ENCODE results near the gene UBE2M. TPM values are rescaled to one million over a fixed set of nuclear protein-coding genes. Genes with fewer than 3 reads are reported as not detected.
A peak's percentile ranks its signal among the peaks of the same experiment; 100 is the strongest.

UBE2M gene
- 69.4 TPM for total RNA-seq
- long read RNA-seq, partial matches to known transcripts = 0 of 1 reads
- long read RNA-seq, other reads (novel, unspliced or antisense) = 0 of 1 reads

- no peak for DNase-seq (ENCODE audit: low spot score)
Measured at GRCh38 chr19:58558066-58558622, at the start of gene UBE2M. Gene UBE2M, minus strand, starts transcription at chr19:58558611. Its CDS starts 230 bp downstream, at chr19:58558381.

GRCh38 chr19:58607213-58607612 lies 48.8 kb upstream of the UBE2M start:
- DNase-seq (ENCODE audit: low spot score) = peak; percentile 76

GRCh38 chr19:58606251-58606896 lies 48.0 kb upstream of the UBE2M start:
- DNase-seq (ENCODE audit: low spot score) = peak; percentile 59

- peak; percentile 78 for DNase-seq (ENCODE audit: low spot score)
Measured at GRCh38 chr19:58586133-58586765, 27.8 kb upstream of the UBE2M start.

GRCh38 chr19:58585442-58586132 lies 27.2 kb upstream of the UBE2M start:
- no peak for DNase-seq (ENCODE audit: low spot score)

- DNase-seq (ENCODE audit: low spot score) = no peak
Measured at GRCh38 chr19:58584498-58585441, 26.4 kb upstream of the UBE2M start.

- peak; percentile 82 for DNase-seq (ENCODE audit: low spot score)
Measured at GRCh38 chr19:58582985-58583384, 24.6 kb upstream of the UBE2M start.

- peak; percentile 93 for DNase-seq (ENCODE audit: low spot score)
Measured at GRCh38 chr19:58581227-58582141, 23.1 kb upstream of the UBE2M start.

GRCh38 chr19:58579473-58580142 lies 21.2 kb upstream of the UBE2M start:
- DNase-seq (ENCODE audit: low spot score) = no peak

GRCh38 chr19:58578012-58578925 lies 19.9 kb upstream of the UBE2M start:
- DNase-seq (ENCODE audit: low spot score) = peak; percentile 85

GRCh38 chr19:58577581-58577980 lies 19.2 kb upstream of the UBE2M start:
- DNase-seq (ENCODE audit: low spot score) = peak; percentile 45

- DNase-seq (ENCODE audit: low spot score) = peak; percentile 97
Measured at GRCh38 chr19:58575183-58576041, 17.0 kb upstream of the UBE2M start.

- DNase-seq (ENCODE audit: low spot score) = no peak
Measured at GRCh38 chr19:58573658-58574164, 15.3 kb upstream of the UBE2M start.

GRCh38 chr19:58572818-58573657 lies 14.6 kb upstream of the UBE2M start, which contains the start of gene MZF1:
Gene MZF1, minus strand, starts transcription at chr19:58573335. Its CDS starts 1,946 bp downstream, at chr19:58571389.
- peak; percentile 100 for DNase-seq (ENCODE audit: low spot score)

GRCh38 chr19:58572026-58572817 lies 13.8 kb upstream of the UBE2M start:
- peak; percentile 60 for DNase-seq (ENCODE audit: low spot score)
